Colonic mucosa (tissue), 4 donors: Measurements from ENCODE around the gene PGM3. TPM values are rescaled to one million over a fixed set of nuclear protein-coding genes. Genes with fewer than 3 reads are reported as not detected.

Experiments
- DNase-seq: peaks from one replicate; pipeline ENCODE4 v3.0.0-alpha.2; 2020
- H3K27ac ChIP-seq: fragments of 200-600 bp; one replicate; pipeline ENCODE4 v1.8.0; 2021
- H3K27me3 ChIP-seq: fragments of 200-600 bp; one replicate; pipeline ENCODE4 v1.8.0; 2021
- H3K36me3 ChIP-seq: fragments of 200-600 bp; one replicate; pipeline ENCODE4 v1.8.0; 2021
- H3K4me1 ChIP-seq: fragments of 200-600 bp; one replicate; pipeline ENCODE4 v1.8.0; 2021; ENCODE audit warnings: mild to moderate bottlenecking
- H3K4me3 ChIP-seq: fragments of 200-600 bp; one replicate; pipeline ENCODE4 v1.8.0; 2021
- H3K9ac ChIP-seq, 2 donors: one replicate each; pipeline ENCODE4 v1.7.0; 2013; ENCODE audit warnings: control low read depth in 2 of 2, low read depth in 2 of 2, low read length in 2 of 2
- H3K9me3 ChIP-seq: fragments of 200-600 bp; one replicate; pipeline ENCODE4 v1.8.0; 2021
- intact Hi-C: fragments of 100-400 bp; cut with DNase I; formaldehyde crosslinking; loops from one replicate; pipeline ENCODE4 v1.14.1; 2022
- total RNA-seq, 2 donors: library from RNA; stranded (reverse); fragmentation: NEBNext Ultra II Directional in 1 of 2; extraction: Animal tissue kit (Norgen Biotek cat#: 25700) in 1 of 2; gene quantifications; one replicate each; pipeline ENCODE4 v1.2.1, GENCODE V29; 2021
- TF ChIP-seq, protein P1 (sequence below): fragments of 200-600 bp; IDR thresholded peaks from one replicate; pipeline ENCODE4 v1.8.0; 2022; ENCODE audit warnings: antibody characterized with exemption, mild to moderate bottlenecking
- donor health status: healthy.
- donor health status: DM: no; HTN: no; CAD: no.
- donor health status: DM: no; HTN: no; CAD: no.

PGM3 gene
- total RNA-seq, 2 donors from 2014 or later: 52.8 to 57.0 TPM

DNA sequence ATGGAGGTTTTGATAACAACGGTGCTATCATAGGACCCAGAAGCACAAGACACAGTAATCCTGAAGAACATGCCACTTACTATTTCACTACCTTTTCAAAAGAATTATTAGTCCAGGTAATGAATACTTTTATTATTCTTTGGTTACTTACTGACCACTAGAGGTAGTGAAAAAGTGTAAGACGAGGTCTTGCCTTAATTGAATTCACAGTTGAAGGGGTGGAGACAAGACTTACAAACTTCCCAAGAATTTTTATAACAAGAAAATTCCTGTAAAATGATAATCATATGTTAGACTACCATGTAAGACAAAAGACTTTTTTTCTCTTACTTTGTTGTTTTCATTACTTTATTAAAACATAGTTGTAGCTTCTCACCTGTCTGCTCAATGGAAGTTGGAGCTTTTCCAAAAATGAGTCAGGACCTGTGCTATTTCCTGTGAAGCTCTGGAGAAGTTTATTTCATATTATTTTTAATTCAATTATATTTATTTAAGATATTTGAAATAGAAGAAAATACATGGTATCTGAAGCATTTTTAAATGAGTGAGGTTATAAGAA, 73.2 kb downstream of the PGM3 start:
- Histone ChIP-seq H3K36me3 (no peaks in the 10 kb centered on the region), H3K27ac (no peak overlapping the region), H3K4me3 (no peak overlapping the region), H3K4me1 (no peaks in the 10 kb centered on the region), H3K27me3 (no peaks in the 10 kb centered on the region), H3K9ac (no peak overlapping the region), H3K9me3 (no peaks in the 10 kb centered on the region)
- intact Hi-C loops: no loop called here
- TF ChIP-seq, protein P1, sequence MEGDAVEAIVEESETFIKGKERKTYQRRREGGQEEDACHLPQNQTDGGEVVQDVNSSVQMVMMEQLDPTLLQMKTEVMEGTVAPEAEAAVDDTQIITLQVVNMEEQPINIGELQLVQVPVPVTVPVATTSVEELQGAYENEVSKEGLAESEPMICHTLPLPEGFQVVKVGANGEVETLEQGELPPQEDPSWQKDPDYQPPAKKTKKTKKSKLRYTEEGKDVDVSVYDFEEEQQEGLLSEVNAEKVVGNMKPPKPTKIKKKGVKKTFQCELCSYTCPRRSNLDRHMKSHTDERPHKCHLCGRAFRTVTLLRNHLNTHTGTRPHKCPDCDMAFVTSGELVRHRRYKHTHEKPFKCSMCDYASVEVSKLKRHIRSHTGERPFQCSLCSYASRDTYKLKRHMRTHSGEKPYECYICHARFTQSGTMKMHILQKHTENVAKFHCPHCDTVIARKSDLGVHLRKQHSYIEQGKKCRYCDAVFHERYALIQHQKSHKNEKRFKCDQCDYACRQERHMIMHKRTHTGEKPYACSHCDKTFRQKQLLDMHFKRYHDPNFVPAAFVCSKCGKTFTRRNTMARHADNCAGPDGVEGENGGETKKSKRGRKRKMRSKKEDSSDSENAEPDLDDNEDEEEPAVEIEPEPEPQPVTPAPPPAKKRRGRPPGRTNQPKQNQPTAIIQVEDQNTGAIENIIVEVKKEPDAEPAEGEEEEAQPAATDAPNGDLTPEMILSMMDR: no peak
- no peak for DNase-seq

DNA sequence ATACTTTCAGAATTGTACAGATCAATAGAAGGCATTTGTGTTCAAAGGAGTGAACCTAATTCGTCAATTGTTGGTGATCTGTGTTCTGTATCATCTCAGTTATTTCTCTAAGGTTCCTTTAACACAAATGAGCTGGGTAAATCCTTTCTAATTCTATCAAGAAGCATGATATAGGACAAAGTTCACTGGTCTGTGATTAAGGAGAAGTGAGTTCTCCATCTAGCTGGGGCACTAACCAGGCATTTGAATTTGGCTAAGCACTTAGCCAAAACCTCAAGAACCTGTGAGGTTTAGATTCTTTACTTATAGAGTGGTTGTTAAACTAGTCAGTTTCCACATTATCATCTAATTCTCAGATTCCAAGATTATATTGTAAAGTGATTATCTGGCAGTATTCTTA, 75.3 kb downstream of the PGM3 start:
- Histone ChIP-seq H3K4me1 (no peaks in the 10 kb centered on the region), H3K27ac (no peak overlapping the region), H3K36me3 (no peaks in the 10 kb centered on the region), H3K9me3 (no peaks in the 10 kb centered on the region), H3K9ac (no peak overlapping the region), H3K4me3 (no peak overlapping the region), H3K27me3 (no peaks in the 10 kb centered on the region)
- no peak for DNase-seq
- TF ChIP-seq, protein P1: no peak
- intact Hi-C loops: no loop called here

Other genes with a start within 250 kb of the PGM3 start
- 1 to 10 TPM; 3.6 to 3.8 TPM for gene UBE3D, start 127.4 kb downstream of the PGM3 start, total RNA-seq
- gene DOP1A, start 125.6 kb downstream of the PGM3 start, total RNA-seq: 10 to 100 TPM; 20.3 to 29.6 TPM
- gene RWDD2A, start 92 bp upstream of the PGM3 start, total RNA-seq: 1 to 10 TPM; 2.1 to 4.6 TPM
- 10 to 100 TPM; 11.0 to 11.4 TPM for gene ME1, start 237.8 kb upstream of the PGM3 start, total RNA-seq